Ectodermal cell (in vitro differentiated cells): ENCODE results near the gene PXDN.
"Not testable (repeated sequence)": the region's sequence is repeated elsewhere in the genome, so short reads cannot be mapped to it uniquely, and the experiment has no call there.

Experiments used
- H3K27ac ChIP-seq: 2 replicates; pipeline ENCODE4 v1.7.0; 2013; ENCODE audit warnings: mild to moderate bottlenecking, low read depth, low read length; ENCODE audit not compliant: insufficient read depth, poor library complexity, severe bottlenecking
- H3K27me3 ChIP-seq: 2 replicates; pipeline ENCODE4 v1.7.0; 2013; ENCODE audit warnings: mild to moderate bottlenecking, low read length; ENCODE audit not compliant: insufficient read depth, control insufficient read depth, poor library complexity, severe bottlenecking
- H3K36me3 ChIP-seq: one replicate; pipeline ENCODE4 v1.7.0; 2013; ENCODE audit warnings: low read length; ENCODE audit not compliant: control insufficient read depth, insufficient read depth
- H3K4me1 ChIP-seq: one replicate; pipeline ENCODE4 v1.7.0; 2013; ENCODE audit warnings: low read length; ENCODE audit not compliant: control insufficient read depth, insufficient read depth
- H3K4me3 ChIP-seq: 2 replicates; pipeline ENCODE4 v1.7.0; 2013; ENCODE audit warnings: low read depth, low read length, control low read depth; ENCODE audit not compliant: insufficient read depth
- H3K9me3 ChIP-seq: 2 replicates; pipeline ENCODE4 v1.7.0; 2013; ENCODE audit warnings: mild to moderate bottlenecking, low read length, moderate library complexity; ENCODE audit not compliant: control insufficient read depth
- WGBS, 2 experiments: methylation state at CpG; one replicate each; pipeline ENCODE4 v1.1.7; 2013; ENCODE audit warnings: missing lambda C conversion rate in 2 of 2; 5-methylcytosine and 5-hydroxymethylcytosine counted together

The PXDN gene

GRCh38 chr2:1787755-1788477 lies 43.6 kb upstream of the PXDN start:
- no peaks in the 10 kb centered on the region for H3K36me3 ChIP-seq
- no peaks in the 10 kb centered on the region for H3K9me3 ChIP-seq
- 70 to 72% methylated on average over 10 of the region's 10 CpGs for WGBS, 2 experiments
- H3K27ac ChIP-seq, result no peak overlapping the region
- H3K4me1 ChIP-seq, result peaks cover 8% of the 10 kb centered on the region
- no peaks in the 10 kb centered on the region for H3K27me3 ChIP-seq
- H3K4me3 ChIP-seq, result no peak overlapping the region

GRCh38 chr2:1784986-1785617 lies 40.8 kb upstream of the PXDN start:
- no peaks in the 10 kb centered on the region for H3K9me3 ChIP-seq
- H3K36me3 ChIP-seq, result no peaks in the 10 kb centered on the region
- H3K27me3 ChIP-seq, result no peaks in the 10 kb centered on the region
- peaks cover 8% of the 10 kb centered on the region for H3K4me1 ChIP-seq
- H3K4me3 ChIP-seq, result no peak overlapping the region
- 94% methylated on average over 19 of the region's 19 CpGs for WGBS, 2 experiments
- no peak overlapping the region for H3K27ac ChIP-seq

GRCh38 chr2:1784087-1784486 lies 39.8 kb upstream of the PXDN start:
- H3K27me3 ChIP-seq, result no peaks in the 10 kb centered on the region
- H3K4me3 ChIP-seq, result no peak overlapping the region
- H3K9me3 ChIP-seq, result no peaks in the 10 kb centered on the region
- 82 to 83% methylated on average over 21 of the region's 21 CpGs for WGBS, 2 experiments
- no peaks in the 10 kb centered on the region for H3K36me3 ChIP-seq
- H3K27ac ChIP-seq, result no peak overlapping the region
- H3K4me1 ChIP-seq, result peaks cover 8% of the 10 kb centered on the region

GRCh38 chr2:1782514-1782913 lies 38.2 kb upstream of the PXDN start:
- 91 to 94% methylated on average over 11 of the region's 11 CpGs for WGBS, 2 experiments
- Histone ChIP-seq H3K4me1 (no peaks in the 10 kb centered on the region), H3K36me3 (no peaks in the 10 kb centered on the region), H3K4me3 (no peak overlapping the region), H3K27ac (no peak overlapping the region), H3K27me3 (no peaks in the 10 kb centered on the region), H3K9me3 (no peaks in the 10 kb centered on the region)

- WGBS, 2 experiments, result 72 to 76% methylated on average over 16 of the region's 16 CpGs
- no peak overlapping the region for H3K4me3 ChIP-seq
- H3K27ac ChIP-seq, result no peak overlapping the region
- no peaks in the 10 kb centered on the region for H3K36me3 ChIP-seq
- no peaks in the 10 kb centered on the region for H3K9me3 ChIP-seq
- H3K4me1 ChIP-seq, result no peaks in the 10 kb centered on the region
- H3K27me3 ChIP-seq, result no peaks in the 10 kb centered on the region
Measured at GRCh38 chr2:1781291-1782080, 37.2 kb upstream of the PXDN start.

- no peak overlapping the region for H3K4me3 ChIP-seq
- no peaks in the 10 kb centered on the region for H3K36me3 ChIP-seq
- no peaks in the 10 kb centered on the region for H3K27me3 ChIP-seq
- no peaks in the 10 kb centered on the region for H3K4me1 ChIP-seq
- no peak overlapping the region for H3K27ac ChIP-seq
- H3K9me3 ChIP-seq, result no peaks in the 10 kb centered on the region
- WGBS, 2 experiments, result 82 to 100% methylated on average over 2 of the region's 2 CpGs
Measured at GRCh38 chr2:1780693-1781092, 36.4 kb upstream of the PXDN start.

- not testable (repeated sequence) for H3K9me3 ChIP-seq, H3K27ac ChIP-seq, H3K27me3 ChIP-seq, H3K36me3 ChIP-seq, H3K4me1 ChIP-seq, H3K4me3 ChIP-seq
Measured at GRCh38 chr2:1780054-1780453, 35.7 kb upstream of the PXDN start.

GRCh38 chr2:1778566-1778965 lies 34.3 kb upstream of the PXDN start:
- H3K4me1 ChIP-seq, result no peaks in the 10 kb centered on the region
- no peak overlapping the region for H3K4me3 ChIP-seq
- no peaks in the 10 kb centered on the region for H3K36me3 ChIP-seq
- no peaks in the 10 kb centered on the region for H3K9me3 ChIP-seq
- no peaks in the 10 kb centered on the region for H3K27me3 ChIP-seq
- WGBS, 2 experiments, result 94% methylated on average over 4 of the region's 4 CpGs
- no peak overlapping the region for H3K27ac ChIP-seq

- H3K27me3 ChIP-seq, result no peaks in the 10 kb centered on the region
- H3K27ac ChIP-seq, result no peak overlapping the region
- 76% methylated on average over 5 of the region's 5 CpGs for WGBS, 2 experiments
- no peak overlapping the region for H3K4me3 ChIP-seq
- no peaks in the 10 kb centered on the region for H3K36me3 ChIP-seq
- H3K4me1 ChIP-seq, result no peaks in the 10 kb centered on the region
- H3K9me3 ChIP-seq, result no peaks in the 10 kb centered on the region
Measured at GRCh38 chr2:1777781-1778180, 33.5 kb upstream of the PXDN start.

GRCh38 chr2:1777156-1777555 lies 32.8 kb upstream of the PXDN start:
- H3K27ac ChIP-seq, result no peak overlapping the region
- no peaks in the 10 kb centered on the region for H3K9me3 ChIP-seq
- no peak overlapping the region for H3K4me3 ChIP-seq
- WGBS, 2 experiments, result 91 to 93% methylated on average over 2 of the region's 2 CpGs
- peaks cover 3% of the 10 kb centered on the region for H3K4me1 ChIP-seq
- H3K27me3 ChIP-seq, result no peaks in the 10 kb centered on the region
- H3K36me3 ChIP-seq, result no peaks in the 10 kb centered on the region
